GM21447 (cell line): ENCODE results near the gene EIF3I.

ENCODE experiments used
- ATAC-seq: cut with Tn5 transposase; IDR thresholded peaks from one replicate; pipeline ENCODE4 v1.9.1; 2021; ENCODE audit not compliant: unreplicated experiment

Gene EIF3I

GRCh38 chr1:32263744-32264143 lies 41.5 kb downstream of the EIF3I start:
- no peak for ATAC-seq

- no peak for ATAC-seq
Observed at GRCh38 chr1:32265846-32266245, 43.6 kb downstream of the EIF3I start.

- ATAC-seq, result no peak
Observed at GRCh38 chr1:32266921-32267591, 44.8 kb downstream of the EIF3I start.

GRCh38 chr1:32269744-32270143 lies 47.5 kb downstream of the EIF3I start:
- no peak for ATAC-seq

- ATAC-seq, result no peak
Observed at GRCh38 chr1:32272557-32273390, 50.6 kb downstream of the EIF3I start.

- ATAC-seq, result no peak
Observed at GRCh38 chr1:32273391-32274208, 51.4 kb downstream of the EIF3I start.

- no peak for ATAC-seq
Observed at GRCh38 chr1:32274646-32275340, 52.6 kb downstream of the EIF3I start.

- ATAC-seq, result no peak
Observed at GRCh38 chr1:32275424-32275823, 53.2 kb downstream of the EIF3I start.

- ATAC-seq, result no peak
Observed at GRCh38 chr1:32276032-32276782, 54.0 kb downstream of the EIF3I start.
